HUES48 (cell line): ENCODE measurements around the gene APBB2.

Source experiments
- H3K27ac ChIP-seq: one replicate; pipeline ENCODE4 v1.7.0; 2013; ENCODE audit warnings: low read depth, low read length, inconsistent platforms
- H3K27me3 ChIP-seq: 2 replicates; pipeline ENCODE4 v1.6.1; 2013; ENCODE audit warnings: mild to moderate bottlenecking, low read length; ENCODE audit not compliant: control insufficient read depth, insufficient read depth
- H3K36me3 ChIP-seq: 2 replicates; pipeline ENCODE4 v1.6.1; 2013; ENCODE audit warnings: low read length; ENCODE audit not compliant: control insufficient read depth, insufficient read depth
- H3K4me1 ChIP-seq: 2 replicates; pipeline ENCODE4 v1.6.1; 2013; ENCODE audit warnings: mild to moderate bottlenecking, low read length; ENCODE audit not compliant: control insufficient read depth, insufficient read depth
- H3K4me3 ChIP-seq: 2 replicates; pipeline ENCODE4 v1.5.1; 2013; ENCODE audit warnings: mild to moderate bottlenecking, low read depth, low read length
- H3K9ac ChIP-seq: 2 replicates; pipeline ENCODE4 v1.6.1; 2013; ENCODE audit warnings: mild to moderate bottlenecking, low read depth, low read length, moderate library complexity
- H3K9me3 ChIP-seq: 2 replicates; pipeline ENCODE4 v1.6.1; 2013; ENCODE audit warnings: low read length; ENCODE audit not compliant: control insufficient read depth, insufficient read depth

APBB2 gene

GRCh38 chr4:40785727-40786126, 428.6 kb downstream of the APBB2 start:
- H3K4me3 ChIP-seq: no peak overlapping the region
- peaks cover 6% of the 10 kb centered on the region; the same call in 1 of the 2 replicates for H3K36me3 ChIP-seq
- no peak overlapping the region for H3K9ac ChIP-seq
- H3K9me3 ChIP-seq: no peaks in the 10 kb centered on the region
- H3K27me3 ChIP-seq: no peaks in the 10 kb centered on the region
- no peak overlapping the region for H3K27ac ChIP-seq
- no peaks in the 10 kb centered on the region for H3K4me1 ChIP-seq

GRCh38 chr4:40782876-40783275, 431.5 kb downstream of the APBB2 start:
- no peaks in the 10 kb centered on the region for H3K9me3 ChIP-seq
- no peaks in the 10 kb centered on the region for H3K4me1 ChIP-seq
- no peaks in the 10 kb centered on the region for H3K27me3 ChIP-seq
- no peak overlapping the region for H3K27ac ChIP-seq
- no peak overlapping the region for H3K4me3 ChIP-seq
- H3K36me3 ChIP-seq: peaks cover 8% of the 10 kb centered on the region; the same call in 1 of the 2 replicates
- no peak overlapping the region for H3K9ac ChIP-seq

- H3K4me3 ChIP-seq: no peak overlapping the region
- no peaks in the 10 kb centered on the region for H3K27me3 ChIP-seq
- H3K36me3 ChIP-seq: peaks cover 28% of the 10 kb centered on the region
- no peak overlapping the region for H3K9ac ChIP-seq
- no peaks in the 10 kb centered on the region for H3K4me1 ChIP-seq
- no peaks in the 10 kb centered on the region for H3K9me3 ChIP-seq
- H3K27ac ChIP-seq: no peak overlapping the region
These were observed 436.3 kb downstream of the APBB2 start for GRCh38 chr4:40778090-40778489.

GRCh38 chr4:40769266-40769665, 445.1 kb downstream of the APBB2 start:
- Histone ChIP-seq H3K27ac (no peak overlapping the region), H3K27me3 (no peaks in the 10 kb centered on the region), H3K9ac (no peak overlapping the region), H3K4me3 (no peak overlapping the region), H3K9me3 (no peaks in the 10 kb centered on the region), H3K36me3 (peaks cover 11% of the 10 kb centered on the region; the same call in 1 of the 2 replicates), H3K4me1 (no peaks in the 10 kb centered on the region)

- Histone ChIP-seq H3K36me3 (peaks cover 29% of the 10 kb centered on the region), H3K9ac (no peak overlapping the region), H3K4me1 (no peaks in the 10 kb centered on the region)
These were observed 451.1 kb downstream of the APBB2 start for GRCh38 chr4:40763228-40763716.

More at GRCh38 chr4:40763228-40763716, 451.1 kb downstream of the APBB2 start:
- Histone ChIP-seq H3K27me3 (no peaks in the 10 kb centered on the region), H3K27ac (no peak overlapping the region), H3K4me3 (no peak overlapping the region), H3K9me3 (no peaks in the 10 kb centered on the region)
